Activated CD4-positive, CD25-positive, alpha-beta regulatory T cell treated with anti-CD3 and anti-CD28 coated beads, Interleukin-2, amount 50 U/mL, for 72 hours (primary cell): Measurements from ENCODE around the gene ZC3H15.

ENCODE experiments used
- DNase-seq: peaks from one replicate; pipeline ENCODE4 v3.0.0; 2021

The ZC3H15 gene

DNA sequence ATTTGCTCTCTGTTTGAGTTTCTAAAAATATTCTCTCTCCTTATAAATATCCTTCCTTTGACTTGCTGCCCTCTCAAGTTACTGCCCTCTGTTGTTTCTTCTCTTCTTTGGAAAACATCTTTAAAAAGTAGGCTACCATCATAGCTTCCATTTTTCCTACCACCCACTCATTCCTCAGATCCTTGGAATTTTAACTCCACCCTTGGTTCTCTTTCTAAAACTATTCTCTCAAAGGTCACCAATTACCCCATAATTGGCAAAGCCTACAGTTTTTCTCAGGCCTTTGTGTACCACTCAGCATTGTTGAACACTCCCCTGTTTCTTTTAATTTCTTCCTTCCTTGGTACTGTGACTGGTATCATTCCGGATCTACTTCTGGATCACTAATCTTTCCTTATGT is 60.8 kb downstream of the ZC3H15 start:
- DNase-seq, result no peak

DNA sequence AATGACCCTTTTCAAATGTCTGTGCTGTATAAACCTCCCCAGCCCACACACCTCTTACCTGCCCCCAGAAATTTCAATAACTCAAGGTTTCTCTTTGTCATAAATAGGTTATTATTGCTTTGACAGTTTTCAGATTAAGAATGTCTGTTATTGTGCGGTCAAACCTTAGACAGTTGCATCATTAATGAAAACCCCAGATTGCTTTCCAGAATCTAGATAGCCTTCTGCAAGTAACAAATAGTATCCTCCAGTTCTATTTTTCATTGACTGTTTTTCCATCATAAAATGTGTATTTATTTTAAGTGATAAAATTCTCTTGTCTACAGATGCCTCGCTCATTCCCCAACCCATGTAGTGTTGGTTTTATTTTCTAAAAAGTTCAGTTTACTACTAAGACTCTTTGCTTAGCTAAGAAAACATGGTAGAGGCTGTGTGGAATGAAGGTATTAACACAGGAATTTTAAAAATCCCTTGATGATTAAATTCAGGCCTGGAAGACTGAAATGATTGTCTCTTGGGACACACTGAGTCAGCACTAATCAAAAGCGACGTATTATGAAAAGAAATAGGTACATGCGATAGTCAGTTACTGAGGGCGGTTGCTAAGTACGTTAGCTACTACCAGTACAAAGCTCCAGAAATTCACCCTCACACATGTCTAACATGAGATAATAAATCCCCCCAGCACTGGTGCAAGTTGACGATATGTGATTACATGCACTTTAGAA is 65.4 kb downstream of the ZC3H15 start:
- DNase-seq, result no peak

DNA sequence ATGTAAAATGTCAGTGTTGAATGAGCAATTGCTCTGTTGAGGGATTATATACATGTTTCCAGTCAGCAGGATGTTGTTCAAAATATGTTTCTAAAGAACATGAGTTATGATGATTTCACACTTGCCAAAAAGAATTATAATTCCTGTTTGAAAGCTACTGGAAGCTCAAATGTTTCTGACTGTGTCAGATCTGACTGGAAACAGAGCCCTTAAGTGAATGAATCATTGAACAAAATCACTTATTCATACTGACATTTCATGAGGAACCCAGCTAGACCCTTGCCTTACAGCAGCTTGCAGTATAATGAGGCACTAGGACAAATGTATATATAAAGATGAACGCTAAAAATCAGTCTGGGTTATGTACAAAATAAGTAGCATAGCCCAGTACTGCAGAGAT is 68.4 kb downstream of the ZC3H15 start:
- DNase-seq, result no peak

DNA sequence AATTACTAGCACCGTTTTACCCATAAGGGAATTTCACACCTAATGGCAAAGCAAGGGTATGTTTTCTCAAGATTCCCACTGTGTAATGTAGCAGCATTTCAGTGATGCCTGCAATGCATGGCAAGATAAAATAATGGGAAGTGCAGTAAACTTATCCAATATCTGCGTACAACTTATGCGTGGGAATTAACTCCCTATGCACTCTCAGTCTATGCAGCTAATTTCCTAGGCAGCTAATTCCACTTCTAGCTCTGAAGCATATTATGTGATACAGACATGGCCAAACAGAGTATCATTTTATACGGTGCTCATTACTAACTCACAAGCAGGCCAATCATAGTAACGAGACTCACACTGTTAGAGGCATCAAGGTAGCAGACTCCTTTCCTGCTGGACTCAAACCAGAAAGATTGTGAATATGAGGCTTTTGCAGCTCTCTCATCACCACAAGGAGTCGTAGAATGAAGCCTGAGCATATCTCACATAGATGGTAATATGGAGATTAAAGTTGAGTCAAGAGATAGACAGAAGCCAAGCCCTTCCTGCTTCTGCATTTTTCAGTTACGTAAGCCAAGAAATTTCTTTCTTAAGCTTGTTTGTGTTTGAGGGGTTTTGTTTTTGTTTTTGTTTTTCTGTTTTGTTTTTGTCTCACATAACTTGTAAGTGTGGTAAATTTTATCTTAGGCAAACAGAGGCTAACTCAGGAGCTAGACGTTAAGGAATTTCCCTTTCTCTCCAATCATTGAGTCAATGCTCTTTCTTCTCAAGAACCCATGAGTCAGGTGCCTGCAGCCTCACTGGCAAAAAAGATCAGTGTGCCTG is 69.0 kb downstream of the ZC3H15 start:
- DNase-seq, result no peak

DNA sequence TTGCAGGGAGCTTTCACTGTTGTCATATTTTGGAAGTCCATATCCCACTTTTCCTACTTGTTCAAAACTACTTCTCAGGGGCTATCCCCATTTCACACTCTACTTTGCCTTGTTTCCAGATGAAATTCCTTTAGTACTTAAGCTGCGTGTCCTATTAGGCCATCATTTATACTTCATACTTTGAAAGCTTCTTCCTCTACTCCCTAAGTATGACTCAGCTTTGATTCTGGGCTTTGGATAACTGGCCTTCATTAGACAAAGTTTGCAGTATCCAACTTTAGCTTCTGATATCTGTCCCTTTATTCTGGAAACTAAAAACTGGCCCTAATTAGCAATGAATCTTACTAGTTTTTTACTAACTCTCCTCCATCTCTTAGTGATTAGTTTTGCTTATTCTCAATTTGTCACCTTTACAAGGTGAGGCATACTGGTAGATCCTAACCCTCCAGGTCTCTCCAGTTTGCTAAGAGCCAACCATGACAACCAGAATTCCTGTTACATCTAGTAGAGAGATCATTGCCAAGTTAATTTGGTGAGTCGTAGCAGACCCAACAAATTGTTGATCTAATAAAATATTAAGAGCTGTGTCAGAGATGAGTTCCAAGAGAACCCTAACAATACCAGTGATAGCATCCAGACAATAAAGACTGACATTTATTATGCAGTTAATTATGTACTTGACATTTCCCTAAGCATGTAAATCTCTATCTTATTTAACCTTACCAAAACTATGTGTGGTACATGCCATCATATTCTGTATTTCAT is 72.6 kb downstream of the ZC3H15 start:
- no peak for DNase-seq
